Thyroid gland (tissue), 4 donors: ENCODE data around the gene INTS7.

ENCODE experiments used
- CTCF ChIP-seq, 6 experiments: fragments of 200-600 bp in 3 of 6; fragments of 450-650 bp in 3 of 6; sonication (generic) in 3 of 6; IDR thresholded peaks; one replicate each; pipeline ENCODE4 v1.5.1; 2016 to 2019; ENCODE audit warnings: antibody characterized with exemption in 6 of 6, mild to moderate bottlenecking in 2 of 6, inconsistent platforms in 1 of 6, moderate library complexity in 1 of 6
- POLR2A ChIP-seq, 2 donors: fragments of 450-650 bp; IDR thresholded peaks; one replicate each; pipeline ENCODE4 v1.6.1; 2017; ENCODE audit warnings: antibody characterized with exemption in 2 of 2, mild to moderate bottlenecking in 2 of 2, moderate library complexity in 1 of 2

GRCh38 chr1:211910913-211911485, 124.4 kb downstream of the INTS7 start:
- no peak for TF ChIP-seq POLR2A (IDR thresholded peaks at IDR 0.05)
- TF ChIP-seq CTCF (IDR thresholded peaks at IDR 0.05): no peak
